LNCaP clone FGC (cell line): ENCODE data around the gene PPP6C.

Experiments used
- DNase-seq: peaks from one replicate; pipeline ENCODE4 v3.0.0-alpha.2; 2011; ENCODE audit warnings: low read depth
- H3K4me3 ChIP-seq: 2 replicates; pipeline ENCODE4 v1.5.1; 2011; ENCODE audit warnings: mild to moderate bottlenecking, low read depth, low read length, control low read depth
- TF ChIP-seq, protein P1 (sequence below): IDR thresholded peaks from 2 replicates; pipeline ENCODE4 v1.5.1; 2012; ENCODE audit warnings: mild to moderate bottlenecking; ENCODE audit not compliant: control insufficient read depth, insufficient read depth; ENCODE audit errors: extremely low read depth

Gene PPP6C

DNA sequence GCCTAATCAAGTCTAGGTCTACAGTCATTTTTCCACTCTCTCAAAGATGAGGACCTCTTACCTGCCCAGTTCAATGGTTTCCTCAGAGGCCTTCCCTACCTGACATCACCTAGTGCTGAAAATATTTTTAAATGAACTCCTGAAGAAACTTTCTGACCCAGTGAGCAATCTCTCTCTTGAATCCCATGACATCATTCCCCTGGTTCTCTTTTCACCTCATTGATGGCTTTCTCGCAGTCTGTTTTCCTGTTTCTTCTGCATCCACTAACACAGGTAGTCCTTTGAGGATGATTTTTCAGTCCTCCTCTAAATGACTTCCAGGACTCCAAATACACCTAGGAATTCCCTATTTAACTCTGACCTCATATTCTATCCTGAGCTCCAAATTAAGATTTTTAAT is 86.6 kb downstream of the PPP6C start:
- no peak for DNase-seq
- TF ChIP-seq, protein P1, sequence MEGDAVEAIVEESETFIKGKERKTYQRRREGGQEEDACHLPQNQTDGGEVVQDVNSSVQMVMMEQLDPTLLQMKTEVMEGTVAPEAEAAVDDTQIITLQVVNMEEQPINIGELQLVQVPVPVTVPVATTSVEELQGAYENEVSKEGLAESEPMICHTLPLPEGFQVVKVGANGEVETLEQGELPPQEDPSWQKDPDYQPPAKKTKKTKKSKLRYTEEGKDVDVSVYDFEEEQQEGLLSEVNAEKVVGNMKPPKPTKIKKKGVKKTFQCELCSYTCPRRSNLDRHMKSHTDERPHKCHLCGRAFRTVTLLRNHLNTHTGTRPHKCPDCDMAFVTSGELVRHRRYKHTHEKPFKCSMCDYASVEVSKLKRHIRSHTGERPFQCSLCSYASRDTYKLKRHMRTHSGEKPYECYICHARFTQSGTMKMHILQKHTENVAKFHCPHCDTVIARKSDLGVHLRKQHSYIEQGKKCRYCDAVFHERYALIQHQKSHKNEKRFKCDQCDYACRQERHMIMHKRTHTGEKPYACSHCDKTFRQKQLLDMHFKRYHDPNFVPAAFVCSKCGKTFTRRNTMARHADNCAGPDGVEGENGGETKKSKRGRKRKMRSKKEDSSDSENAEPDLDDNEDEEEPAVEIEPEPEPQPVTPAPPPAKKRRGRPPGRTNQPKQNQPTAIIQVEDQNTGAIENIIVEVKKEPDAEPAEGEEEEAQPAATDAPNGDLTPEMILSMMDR = no peak
- no peak overlapping the region for H3K4me3 ChIP-seq

DNA sequence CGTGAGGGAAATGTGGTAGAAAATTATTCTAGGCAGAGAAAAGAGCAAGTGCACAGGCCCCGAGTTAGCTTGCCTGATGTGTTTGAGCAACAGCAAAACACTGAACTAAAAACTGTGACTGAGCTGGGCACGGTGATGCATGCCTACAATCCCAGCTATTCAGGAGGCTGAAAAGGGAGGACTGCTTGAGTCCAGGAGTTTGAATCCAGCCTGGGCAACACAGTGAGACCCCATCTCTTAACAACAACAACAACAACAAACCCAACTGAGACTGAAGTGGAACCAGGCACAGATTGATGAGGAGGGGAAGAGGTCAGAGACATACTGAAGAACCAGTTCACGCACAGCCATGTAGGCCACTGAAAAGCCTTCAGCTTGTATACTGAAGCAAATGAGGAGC is 88.8 kb downstream of the PPP6C start:
- no peak for DNase-seq
- TF ChIP-seq, protein P1 = no peak
- no peak overlapping the region for H3K4me3 ChIP-seq

DNA sequence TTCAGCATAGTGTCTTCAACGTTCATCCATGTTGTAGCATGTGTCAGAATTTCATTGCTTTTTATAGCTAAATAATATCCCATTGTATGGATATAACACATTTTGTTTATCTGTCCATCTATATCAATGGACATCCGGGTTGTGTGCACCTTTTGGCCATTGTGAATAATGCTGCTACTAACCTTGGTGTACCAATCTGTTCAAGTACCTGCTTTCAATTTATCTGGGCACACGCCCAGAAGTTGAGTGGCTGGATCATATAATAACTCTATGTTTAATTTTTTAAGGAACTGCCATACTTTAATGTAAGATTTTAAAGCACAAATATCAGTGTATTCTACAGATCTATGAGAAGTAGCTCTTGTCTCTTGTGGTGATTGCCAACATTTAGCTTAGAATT is 89.8 kb downstream of the PPP6C start:
- peak; percentile 23 for DNase-seq
- no peak overlapping the region for H3K4me3 ChIP-seq
- TF ChIP-seq, protein P1 = no peak
